ENCODE data around the gene OAS3.
"Not testable (repeated sequence)": the region's sequence is repeated elsewhere in the genome, so short reads cannot be mapped to it uniquely, and the experiment has no call there.

The OAS3 gene, protein sequence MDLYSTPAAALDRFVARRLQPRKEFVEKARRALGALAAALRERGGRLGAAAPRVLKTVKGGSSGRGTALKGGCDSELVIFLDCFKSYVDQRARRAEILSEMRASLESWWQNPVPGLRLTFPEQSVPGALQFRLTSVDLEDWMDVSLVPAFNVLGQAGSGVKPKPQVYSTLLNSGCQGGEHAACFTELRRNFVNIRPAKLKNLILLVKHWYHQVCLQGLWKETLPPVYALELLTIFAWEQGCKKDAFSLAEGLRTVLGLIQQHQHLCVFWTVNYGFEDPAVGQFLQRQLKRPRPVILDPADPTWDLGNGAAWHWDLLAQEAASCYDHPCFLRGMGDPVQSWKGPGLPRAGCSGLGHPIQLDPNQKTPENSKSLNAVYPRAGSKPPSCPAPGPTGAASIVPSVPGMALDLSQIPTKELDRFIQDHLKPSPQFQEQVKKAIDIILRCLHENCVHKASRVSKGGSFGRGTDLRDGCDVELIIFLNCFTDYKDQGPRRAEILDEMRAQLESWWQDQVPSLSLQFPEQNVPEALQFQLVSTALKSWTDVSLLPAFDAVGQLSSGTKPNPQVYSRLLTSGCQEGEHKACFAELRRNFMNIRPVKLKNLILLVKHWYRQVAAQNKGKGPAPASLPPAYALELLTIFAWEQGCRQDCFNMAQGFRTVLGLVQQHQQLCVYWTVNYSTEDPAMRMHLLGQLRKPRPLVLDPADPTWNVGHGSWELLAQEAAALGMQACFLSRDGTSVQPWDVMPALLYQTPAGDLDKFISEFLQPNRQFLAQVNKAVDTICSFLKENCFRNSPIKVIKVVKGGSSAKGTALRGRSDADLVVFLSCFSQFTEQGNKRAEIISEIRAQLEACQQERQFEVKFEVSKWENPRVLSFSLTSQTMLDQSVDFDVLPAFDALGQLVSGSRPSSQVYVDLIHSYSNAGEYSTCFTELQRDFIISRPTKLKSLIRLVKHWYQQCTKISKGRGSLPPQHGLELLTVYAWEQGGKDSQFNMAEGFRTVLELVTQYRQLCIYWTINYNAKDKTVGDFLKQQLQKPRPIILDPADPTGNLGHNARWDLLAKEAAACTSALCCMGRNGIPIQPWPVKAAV

DNA sequence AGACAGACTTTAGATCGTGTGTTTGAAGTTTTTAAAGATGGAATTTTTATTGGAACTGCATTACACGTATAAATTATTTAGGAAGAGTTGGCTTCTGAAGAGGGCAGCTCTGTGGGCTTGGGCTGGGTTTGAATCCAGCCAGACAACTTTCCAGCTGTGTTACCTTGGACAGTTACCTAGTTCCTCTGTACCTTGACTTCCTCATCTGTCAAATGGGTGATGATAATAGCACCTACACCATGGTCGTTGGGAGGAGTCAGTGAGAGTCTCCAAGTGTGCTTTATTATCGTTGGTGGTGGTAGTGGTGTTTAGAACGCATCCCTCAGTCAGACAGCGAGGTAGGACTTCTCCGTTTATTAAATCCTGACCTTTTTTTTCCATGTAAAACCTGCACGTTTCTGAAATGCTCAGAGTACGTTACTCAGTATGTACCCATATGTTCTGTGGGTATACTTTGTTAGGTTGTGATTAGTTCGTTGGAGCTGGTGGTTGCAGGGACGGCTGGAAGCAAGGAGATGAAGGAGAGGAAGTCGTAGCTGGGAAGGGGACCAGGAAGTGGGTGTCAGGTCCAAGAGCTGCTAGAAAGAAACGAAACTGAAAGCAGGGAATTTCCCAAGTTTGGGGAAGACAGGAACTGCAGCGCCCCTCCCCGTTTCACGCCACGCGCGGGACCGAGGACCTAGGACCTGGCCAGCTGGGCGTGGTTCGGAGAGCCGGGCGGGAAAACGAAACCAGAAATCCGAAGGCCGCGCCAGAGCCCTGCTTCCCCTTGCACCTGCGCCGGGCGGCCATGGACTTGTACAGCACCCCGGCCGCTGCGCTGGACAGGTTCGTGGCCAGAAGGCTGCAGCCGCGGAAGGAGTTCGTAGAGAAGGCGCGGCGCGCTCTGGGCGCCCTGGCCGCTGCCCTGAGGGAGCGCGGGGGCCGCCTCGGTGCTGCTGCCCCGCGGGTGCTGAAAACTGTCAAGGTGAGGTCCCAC is at the start of gene OAS3:
OAS3 (plus strand) TSS at position 734 of the 979 bp plus-strand sequence; CDS start at position 791, 57 bp downstream.
- peak; percentile 74 for DNase-seq

DNA sequence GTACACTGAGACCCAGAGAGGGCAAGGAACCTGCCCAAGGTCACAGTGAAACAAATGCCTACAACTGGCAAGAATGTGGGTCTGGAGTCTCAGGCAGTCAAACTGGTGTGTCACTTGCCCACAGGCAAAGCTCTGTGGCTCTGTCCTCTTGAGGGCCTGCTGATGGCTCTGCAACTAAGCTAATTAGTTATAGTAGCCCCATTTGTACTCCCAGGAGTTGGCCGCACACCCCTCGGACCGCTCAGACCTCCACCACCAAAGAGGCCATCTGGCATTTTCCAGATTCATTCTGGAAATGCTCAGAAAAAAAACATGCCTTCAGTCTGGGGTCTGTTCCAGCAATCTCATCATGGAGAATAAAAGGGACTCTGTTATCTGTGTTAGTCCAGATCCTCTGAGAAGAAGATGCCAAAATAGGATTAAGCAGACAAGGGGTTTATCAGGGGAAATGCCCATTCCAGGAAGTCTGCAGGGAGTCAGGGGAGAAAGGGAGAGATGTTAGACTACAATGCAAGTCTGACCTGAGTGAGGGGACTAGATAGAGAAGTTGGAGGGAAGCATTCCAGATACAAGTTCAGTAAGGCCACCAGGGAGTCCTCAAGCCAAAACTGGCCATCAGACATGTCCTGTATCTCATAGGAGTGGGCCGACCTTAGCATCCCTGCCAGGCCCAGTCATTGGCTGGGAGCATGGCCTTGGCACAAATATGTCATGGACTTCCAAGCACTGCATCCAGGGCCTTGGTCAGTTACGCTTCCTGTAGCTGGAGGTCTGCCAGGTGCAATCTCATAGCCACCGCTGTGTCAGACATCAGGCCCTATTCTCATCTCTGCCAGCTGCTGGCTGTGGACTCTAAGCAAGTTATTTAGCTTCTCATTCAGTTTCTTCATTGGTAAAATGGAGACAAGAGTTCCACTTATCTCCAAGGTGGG is 46.9 kb upstream of the OAS3 start:
- no peak for DNase-seq

DNA sequence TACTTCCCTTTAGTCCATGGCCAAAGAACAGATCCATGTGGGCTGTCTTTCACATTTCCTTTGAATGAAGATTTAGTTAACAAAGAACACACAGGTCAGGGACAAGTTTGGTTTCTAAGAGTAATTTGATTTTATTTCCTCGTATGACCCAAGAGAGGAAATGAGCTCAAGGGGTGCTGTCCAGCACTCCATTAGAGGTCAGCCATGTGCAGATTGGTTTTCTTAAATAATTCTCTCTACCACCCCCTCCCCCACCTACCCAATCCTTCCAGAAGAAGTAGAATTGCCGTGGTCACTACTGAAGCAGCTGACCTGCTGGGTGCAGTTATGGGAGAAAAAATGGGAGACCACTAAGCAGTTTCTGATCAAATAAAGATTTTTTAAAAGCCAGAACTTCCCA is 45.4 kb upstream of the OAS3 start:
- no peak for DNase-seq

DNA sequence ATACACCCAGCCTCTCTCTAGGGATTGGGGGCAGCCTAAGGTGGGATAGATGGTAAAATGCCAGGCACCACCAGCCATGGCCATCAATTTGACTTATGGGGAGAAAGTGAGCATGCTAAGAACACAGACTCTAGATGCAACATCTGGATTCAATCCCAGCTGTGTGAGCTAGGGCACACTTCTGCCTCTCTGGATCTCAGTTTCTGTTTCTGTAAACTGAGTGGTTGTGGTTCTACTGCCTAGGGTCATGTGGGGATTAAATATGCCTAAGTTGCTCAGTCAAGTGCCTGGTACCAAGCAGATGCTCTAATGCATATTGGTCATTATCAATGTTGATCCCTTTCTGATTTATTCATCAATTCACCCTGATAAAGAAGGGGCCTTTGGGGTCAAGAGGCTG is 44.1 kb upstream of the OAS3 start:
- no peak for DNase-seq

DNA sequence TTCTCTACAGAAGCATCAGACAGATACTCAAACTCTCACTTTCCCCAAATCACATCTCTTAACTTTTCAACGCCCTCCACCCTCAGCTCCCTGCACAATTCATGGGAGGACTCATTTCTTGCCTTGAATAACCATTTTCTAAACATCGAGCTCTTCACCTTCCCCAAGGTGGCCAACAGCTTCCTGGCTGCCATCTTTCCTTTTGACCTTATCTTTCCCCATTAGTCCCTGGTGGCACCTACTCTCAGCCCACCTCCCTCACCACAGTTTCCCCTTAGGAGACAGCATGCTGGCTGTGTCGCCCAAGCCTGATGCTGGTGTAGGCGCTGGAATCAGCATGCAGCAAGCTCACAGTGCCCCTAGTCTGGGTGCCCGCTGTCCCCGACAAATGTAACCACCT is 39.9 kb upstream of the OAS3 start:
- no peak for DNase-seq

DNA sequence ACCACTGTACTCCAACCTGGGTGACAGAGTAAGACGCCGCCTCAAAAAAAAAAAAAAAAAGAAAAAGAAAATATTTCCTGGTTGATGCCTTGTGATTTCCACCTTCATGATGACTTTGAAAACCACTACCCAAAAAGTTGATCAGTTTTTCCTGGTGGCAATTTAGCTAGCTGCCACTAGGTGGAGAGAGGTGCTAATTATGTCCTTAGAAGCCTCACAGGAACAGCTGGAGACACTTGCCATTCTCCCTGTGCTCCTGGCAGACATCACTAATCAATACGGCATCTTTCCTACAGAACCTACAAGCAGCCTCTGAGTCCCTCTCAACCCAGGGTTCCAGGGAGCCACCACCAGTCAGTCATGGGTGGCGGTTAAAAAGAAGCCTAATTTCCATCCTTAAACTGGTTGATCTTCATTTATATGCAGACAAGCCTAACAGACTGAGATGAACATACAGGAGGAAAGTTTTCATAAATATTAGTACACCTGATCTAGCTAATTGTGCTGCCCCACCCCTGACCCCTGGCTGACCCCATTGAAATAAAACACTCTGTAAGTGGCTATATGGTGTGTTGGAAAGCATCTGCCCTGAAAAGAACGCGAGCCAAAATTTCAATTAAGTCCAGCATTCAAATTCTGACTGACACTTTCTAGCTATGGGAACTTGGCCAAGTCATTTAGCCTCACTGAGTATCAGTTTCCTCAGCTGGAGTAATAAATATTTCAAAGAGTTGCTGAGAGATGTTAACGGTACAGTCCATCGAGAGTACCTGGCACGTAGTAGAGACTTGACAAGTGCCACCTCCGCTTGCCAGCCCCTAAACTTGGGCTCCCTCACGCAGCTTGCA is 37.8 kb upstream of the OAS3 start:
- peak; percentile 30 for DNase-seq

DNA sequence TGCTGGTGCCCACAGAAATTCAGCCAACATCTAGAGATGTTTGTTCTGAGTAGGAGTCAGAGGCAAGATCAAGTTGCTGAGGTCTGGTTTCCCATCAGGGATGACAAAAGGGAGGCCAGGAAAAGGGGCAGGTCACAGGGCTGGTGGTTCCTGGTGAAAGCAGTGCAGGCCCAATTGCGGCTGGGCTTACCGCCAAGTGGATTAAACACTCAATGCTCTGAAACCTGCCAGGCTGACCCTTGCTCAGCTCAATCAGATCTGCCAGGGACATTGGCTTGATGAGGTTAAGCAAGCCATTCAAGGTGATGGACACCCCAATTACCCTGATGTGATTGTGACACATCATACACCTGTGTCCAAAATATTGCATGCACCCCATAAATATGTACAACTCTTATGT is 37.0 kb upstream of the OAS3 start:
- no peak for DNase-seq

DNA sequence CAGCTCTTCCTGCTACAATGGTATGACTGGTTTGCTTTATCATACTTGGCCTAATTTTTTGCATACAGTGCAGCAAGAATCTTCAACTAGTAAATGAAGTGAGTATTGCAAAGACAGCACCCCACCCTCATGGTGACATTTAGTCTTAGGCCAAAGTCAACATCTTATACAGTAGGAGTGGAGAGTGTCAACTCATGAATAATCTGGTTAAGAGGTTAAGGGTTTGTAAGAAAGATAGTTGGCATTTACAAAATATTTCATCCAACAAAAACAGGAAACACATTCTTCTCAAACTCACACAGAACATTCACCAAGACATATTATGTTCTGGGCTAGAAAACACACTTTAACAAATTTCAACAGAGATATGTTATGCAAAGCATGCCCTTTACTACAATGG is 33.7 kb upstream of the OAS3 start:
- DNase-seq: no peak

DNA sequence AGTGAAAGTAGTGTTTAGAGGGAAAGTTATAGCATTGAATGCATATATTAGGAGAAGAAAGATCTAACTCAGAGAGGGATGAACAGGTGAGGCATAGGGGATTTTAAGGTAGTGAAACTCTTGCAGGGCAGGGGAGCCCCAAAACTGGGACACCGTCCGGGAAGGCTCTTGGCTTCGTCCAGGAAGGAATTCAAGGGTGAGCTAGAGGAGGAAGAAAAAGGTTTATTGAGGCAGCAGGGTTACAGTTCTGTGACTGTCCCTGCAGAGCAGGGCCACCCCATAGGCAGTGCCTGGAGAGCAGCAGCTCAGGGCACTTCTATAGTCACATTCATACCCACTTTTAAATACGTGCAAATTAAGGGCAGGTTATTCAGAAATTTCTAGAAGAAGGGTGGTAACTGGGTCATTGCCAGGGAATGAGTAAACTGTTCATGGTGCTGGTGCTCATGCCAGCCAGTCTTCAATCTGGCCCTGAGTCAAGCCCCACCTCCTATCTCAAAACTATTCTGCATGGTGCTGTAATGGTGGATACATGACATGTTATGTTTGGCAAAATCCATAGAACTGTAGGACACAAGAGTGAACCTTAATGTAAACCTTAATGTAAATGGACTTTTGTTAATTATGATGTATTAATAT is 32.7 kb upstream of the OAS3 start:
- no peak for DNase-seq

DNA sequence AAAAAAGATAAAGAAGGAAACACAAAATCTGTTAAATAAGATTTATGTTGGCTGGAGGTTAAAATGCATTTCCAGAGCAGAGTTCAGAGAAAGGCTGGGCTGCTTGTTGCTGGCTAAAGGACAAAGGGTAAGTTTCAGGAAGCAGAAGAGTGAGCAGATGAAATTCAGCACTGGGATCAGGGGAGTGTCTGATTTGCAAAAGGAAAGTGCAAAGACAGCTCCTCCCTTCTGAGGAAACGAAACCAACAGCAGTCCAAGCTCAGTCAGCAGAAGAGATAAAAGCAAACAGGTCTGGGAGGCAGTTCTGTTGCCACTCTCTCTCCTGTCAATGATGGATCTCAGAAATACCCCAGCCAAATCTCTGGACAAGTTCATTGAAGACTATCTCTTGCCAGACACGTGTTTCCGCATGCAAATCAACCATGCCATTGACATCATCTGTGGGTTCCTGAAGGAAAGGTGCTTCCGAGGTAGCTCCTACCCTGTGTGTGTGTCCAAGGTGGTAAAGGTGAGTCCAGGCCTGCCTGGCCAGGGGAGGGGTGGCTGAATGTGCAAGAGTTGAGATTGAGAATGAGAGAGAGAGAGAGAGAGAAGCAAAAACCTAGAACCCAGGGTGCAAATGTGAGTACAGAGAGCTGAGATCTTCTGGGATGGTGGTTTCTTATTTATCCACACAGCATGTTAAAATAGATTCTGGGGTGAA is 31.4 kb upstream of the OAS3 start, which contains the start of gene OAS1:
OAS1 (plus strand) TSS at position 251 of the 703 bp plus-strand sequence; CDS start at position 329, 78 bp downstream.
- peak; percentile 25 for DNase-seq

DNA sequence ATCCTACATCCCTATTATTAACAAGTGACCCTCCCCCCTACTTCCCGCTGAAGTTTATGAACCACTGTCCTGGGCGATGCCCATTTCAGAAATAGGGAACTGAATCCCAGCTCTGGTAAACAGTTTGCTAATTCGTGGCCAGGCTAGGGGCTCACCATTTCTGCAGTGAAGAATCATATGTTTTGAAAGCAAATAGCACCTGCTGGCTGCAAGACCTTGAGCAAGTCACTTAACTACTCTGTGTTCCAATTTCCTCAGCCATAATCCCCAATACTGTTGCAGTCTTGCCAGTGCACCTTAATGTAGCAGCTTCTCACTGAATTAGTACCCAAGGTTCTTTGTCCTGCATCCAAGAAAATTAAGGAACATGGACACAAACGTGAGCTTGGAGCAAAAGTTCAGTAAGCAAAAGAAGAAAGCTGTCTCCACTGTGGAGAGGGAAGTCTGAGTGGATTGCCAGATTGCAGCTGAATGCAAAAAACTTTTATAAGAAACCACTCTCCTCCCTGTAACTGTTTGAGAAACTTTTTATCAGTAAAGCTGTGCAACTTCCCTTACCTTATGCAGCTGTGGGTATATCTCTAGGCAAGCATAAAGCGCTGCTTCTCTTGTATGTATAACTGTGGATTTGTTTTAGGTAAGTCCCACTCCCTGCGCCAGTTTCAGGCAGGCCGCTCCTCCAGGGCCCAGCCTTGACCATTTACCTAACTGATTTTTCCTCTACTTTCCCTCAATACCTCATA is 30.7 kb upstream of the OAS3 start:
- no peak for DNase-seq

DNA sequence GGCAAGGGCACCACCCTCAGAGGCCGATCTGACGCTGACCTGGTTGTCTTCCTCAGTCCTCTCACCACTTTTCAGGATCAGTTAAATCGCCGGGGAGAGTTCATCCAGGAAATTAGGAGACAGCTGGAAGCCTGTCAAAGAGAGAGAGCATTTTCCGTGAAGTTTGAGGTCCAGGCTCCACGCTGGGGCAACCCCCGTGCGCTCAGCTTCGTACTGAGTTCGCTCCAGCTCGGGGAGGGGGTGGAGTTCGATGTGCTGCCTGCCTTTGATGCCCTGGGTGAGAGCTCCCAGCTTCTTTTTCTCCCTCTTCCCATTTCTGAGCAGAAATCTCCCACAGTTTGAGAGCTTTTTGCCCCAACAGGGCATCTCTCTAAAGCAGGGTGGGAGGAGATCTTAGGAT is 29.7 kb upstream of the OAS3 start:
- DNase-seq: no peak

DNA sequence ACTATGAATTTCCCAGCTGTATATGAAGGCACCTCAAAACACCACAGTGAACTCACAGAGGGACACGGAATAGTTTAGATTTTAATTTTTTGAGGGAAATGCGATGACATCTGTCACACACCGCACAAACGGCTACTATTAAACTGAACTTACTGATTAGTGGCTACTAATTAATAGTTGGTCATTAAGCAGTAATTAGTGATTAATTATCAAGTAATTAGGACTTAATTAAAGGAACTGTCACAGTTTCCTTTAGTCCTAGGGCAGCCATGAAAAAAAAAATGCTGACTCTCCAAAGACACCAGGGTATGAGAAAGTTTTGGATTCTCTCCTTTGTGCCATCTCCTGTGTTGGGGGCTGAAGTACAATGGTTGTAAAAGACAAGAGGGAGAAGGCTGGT is 28.6 kb upstream of the OAS3 start:
- DNase-seq: no peak

DNA sequence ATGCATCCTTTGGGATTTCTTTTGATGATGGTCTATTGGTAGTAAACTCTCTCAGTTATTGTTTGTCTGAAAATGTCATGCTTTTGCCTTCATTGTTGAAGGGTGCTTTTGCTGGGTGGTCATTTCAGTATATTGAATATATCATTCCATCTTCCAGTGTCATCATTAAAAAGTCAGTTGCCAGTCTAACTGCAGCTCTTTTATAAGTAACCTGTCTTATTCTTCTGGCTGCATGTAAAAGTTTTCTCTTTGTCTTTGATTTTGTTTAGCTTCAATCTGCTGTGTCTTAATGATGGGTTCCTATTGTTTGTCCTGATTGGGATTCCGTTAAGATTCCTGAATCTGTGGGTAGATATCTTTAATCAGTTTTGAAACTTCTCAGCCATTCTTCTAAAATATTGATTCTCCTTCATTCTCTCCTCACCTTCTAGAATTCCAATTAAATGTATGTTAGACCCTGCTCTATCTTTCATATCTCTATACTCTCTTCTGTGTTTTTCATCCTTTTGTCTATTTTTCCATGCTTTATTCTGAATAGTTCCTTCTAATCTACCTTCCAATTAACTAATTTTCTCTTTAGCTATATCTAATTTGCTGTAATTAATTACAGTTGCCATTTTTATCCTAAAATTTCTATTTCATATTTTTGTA is 25.1 kb upstream of the OAS3 start:
- DNase-seq: no peak

DNA sequence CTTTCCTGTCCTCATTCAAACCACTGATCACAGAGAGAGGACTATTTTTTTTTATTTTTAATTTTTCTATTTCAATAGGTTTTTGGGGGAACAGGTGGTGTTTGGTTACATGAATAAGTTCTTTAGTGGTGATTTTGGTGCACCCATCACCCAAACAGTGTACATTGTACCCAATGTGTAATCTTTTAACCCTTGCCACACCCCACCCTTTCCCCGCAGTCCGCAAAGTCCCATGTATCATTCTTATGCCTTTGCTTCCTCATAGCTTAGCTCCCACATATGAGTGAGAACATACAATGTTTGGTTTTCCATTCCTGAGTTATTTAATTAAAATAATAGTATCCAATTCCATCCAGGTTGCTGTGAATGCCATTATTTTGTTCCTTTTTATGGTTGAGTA is 24.4 kb upstream of the OAS3 start:
- DNase-seq: not testable (repeated sequence)

DNA sequence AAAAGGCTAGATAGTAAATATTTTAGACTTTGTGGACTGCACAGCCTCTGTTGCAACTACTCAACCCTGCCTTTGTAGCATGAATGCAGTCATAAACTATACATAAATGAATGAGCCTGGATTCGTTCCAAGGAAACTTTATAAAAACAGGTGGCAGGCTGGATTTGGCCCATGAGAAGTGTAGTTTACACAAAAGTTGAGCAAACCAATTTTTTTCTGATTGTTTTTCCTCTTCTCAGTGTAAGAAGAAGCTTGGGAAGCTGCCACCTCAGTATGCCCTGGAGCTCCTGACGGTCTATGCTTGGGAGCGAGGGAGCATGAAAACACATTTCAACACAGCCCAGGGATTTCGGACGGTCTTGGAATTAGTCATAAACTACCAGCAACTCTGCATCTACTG is 22.0 kb upstream of the OAS3 start:
- no peak for DNase-seq

DNA sequence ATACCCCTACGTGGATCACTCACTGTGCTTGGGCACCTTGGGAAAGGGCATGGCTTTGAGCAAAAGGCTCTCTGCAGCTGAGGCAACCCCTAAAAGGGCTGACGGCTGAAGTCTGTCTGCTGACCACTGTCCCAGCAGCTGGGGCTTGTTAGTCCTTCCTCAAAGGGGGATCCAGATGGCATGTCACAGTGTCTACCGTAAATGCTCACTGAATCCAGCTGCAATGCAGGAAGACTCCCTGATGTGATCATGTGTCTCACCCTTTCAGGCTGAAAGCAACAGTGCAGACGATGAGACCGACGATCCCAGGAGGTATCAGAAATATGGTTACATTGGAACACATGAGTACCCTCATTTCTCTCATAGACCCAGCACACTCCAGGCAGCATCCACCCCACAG is 19.2 kb upstream of the OAS3 start:
- DNase-seq: peak; percentile 23

DNA sequence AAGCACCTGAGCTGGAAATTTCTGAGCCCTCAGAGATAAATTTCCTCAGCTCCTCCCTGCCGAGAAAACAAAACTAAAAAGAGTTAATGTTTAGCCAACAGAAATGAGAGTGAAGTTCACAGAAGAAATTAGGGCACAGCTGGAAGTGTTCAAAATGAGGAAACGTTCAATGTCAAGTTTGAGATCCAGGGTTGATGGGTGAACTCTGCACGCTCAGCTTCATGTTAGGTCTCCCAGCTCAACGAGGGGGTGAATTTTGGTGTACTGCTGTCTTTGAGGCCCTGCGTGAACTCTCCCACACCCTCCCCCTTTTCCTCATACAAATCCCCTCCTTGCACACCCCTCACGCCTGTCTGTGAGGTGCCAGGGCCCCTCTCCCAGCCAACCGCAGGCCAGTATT is 13.3 kb upstream of the OAS3 start:
- no peak for DNase-seq

Data from eye (tissue), 1 donor.